Duodenal mucosa (tissue), 2 donors: Measurements from ENCODE around the gene CEP350.
"Not testable (repeated sequence)": the region's sequence is repeated elsewhere in the genome, so short reads cannot be mapped to it uniquely, and the experiment has no call there.

Experiments
- H3K27ac ChIP-seq: one replicate; pipeline ENCODE4 v1.7.0; 2013; ENCODE audit warnings: low read depth, low read length
- H3K27me3 ChIP-seq, 2 donors: one replicate each; pipeline ENCODE4 v1.7.0; 2013; ENCODE audit warnings: low read length in 2 of 2, control low read depth in 1 of 2; ENCODE audit not compliant: insufficient read depth in 2 of 2, control insufficient read depth in 1 of 2
- H3K36me3 ChIP-seq, 2 donors: one replicate each; pipeline ENCODE4 v1.7.0; 2013; ENCODE audit warnings: low read length in 2 of 2, control low read depth in 1 of 2; ENCODE audit not compliant: insufficient read depth in 2 of 2, control insufficient read depth in 1 of 2
- H3K4me1 ChIP-seq, 2 donors: one replicate each; pipeline ENCODE4 v1.7.0; 2013; ENCODE audit warnings: low read length in 2 of 2, control low read depth in 1 of 2; ENCODE audit not compliant: insufficient read depth in 2 of 2, control insufficient read depth in 1 of 2
- H3K4me3 ChIP-seq, 2 donors: one replicate each; pipeline ENCODE4 v1.7.0; 2013; ENCODE audit warnings: low read length in 2 of 2, low read depth in 1 of 2
- H3K9ac ChIP-seq, 2 donors: one replicate each; pipeline ENCODE4 v1.7.0; 2013; ENCODE audit warnings: low read length in 2 of 2, low read depth in 1 of 2
- H3K9me3 ChIP-seq, 2 donors: one replicate each; pipeline ENCODE4 v1.7.0; 2013; ENCODE audit warnings: low read length in 2 of 2, control low read depth in 1 of 2; ENCODE audit not compliant: control insufficient read depth in 1 of 2

Gene CEP350

GRCh38 chr1:179984101-179984500 is 29.5 kb downstream of the CEP350 start:
- H3K27ac ChIP-seq = no peak overlapping the region
- H3K4me1 ChIP-seq = no peaks in the 10 kb centered on the region
- no peaks in the 10 kb centered on the region for H3K9me3 ChIP-seq
- H3K9ac ChIP-seq = no peak overlapping the region
- H3K36me3 ChIP-seq = peaks cover 0 to 4% of the 10 kb centered on the region in 2 donors
- no peak overlapping the region for H3K4me3 ChIP-seq
- H3K27me3 ChIP-seq = no peaks in the 10 kb centered on the region

DNA sequence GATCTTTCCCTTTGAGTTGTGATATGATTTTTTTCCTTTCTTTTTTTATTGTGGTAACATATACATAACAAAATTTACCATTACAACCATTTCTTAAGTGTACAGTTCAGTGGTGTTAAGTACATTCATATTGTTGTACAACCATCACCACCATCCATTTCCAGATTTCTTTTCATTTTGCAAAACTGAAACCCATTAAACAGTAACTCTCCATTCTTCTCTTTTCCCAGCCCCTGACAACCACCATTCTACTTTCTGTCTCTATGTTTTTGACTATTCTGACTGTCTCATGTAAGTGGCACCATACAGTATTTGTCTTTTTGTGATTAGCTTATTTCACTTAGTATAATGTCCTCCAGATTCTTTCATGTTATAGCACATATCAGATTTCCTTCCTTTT is 30.3 kb downstream of the CEP350 start:
- no peaks in the 10 kb centered on the region for H3K4me1 ChIP-seq

GRCh38 chr1:179990847-179991246 is 36.2 kb downstream of the CEP350 start:
- no peak overlapping the region for H3K27ac ChIP-seq
- peaks cover 11 to 16% of the 10 kb centered on the region in 2 donors for H3K36me3 ChIP-seq
- no peaks in the 10 kb centered on the region for H3K9me3 ChIP-seq

More for the DNA sequence above, 30.3 kb downstream of the CEP350 start:
- H3K27me3 ChIP-seq = no peaks in the 10 kb centered on the region
- H3K9me3 ChIP-seq = no peaks in the 10 kb centered on the region
- no peak overlapping the region for H3K4me3 ChIP-seq
- no peak overlapping the region for H3K9ac ChIP-seq
- H3K36me3 ChIP-seq = peaks cover 0 to 4% of the 10 kb centered on the region in 2 donors
- no peak overlapping the region for H3K27ac ChIP-seq

GRCh38 chr1:179995576-179995975 is 41.0 kb downstream of the CEP350 start:
- Histone ChIP-seq H3K36me3 (peaks cover 17 to 26% of the 10 kb centered on the region in 2 donors), H3K9ac (no peak overlapping the region), H3K27me3 (no peaks in the 10 kb centered on the region), H3K4me3 (no peak overlapping the region), H3K4me1 (no peaks in the 10 kb centered on the region), H3K27ac (no peak overlapping the region), H3K9me3 (no peaks in the 10 kb centered on the region)

More at GRCh38 chr1:179990847-179991246, 36.2 kb downstream of the CEP350 start:
- Histone ChIP-seq H3K27me3 (no peaks in the 10 kb centered on the region), H3K4me1 (no peaks in the 10 kb centered on the region), H3K9ac (no peak overlapping the region), H3K4me3 (no peak overlapping the region)

GRCh38 chr1:179996099-179996498 is 41.5 kb downstream of the CEP350 start:
- H3K9me3 ChIP-seq = no peaks in the 10 kb centered on the region

GRCh38 chr1:180000575-180000974 is 46.0 kb downstream of the CEP350 start:
- H3K9me3 ChIP-seq = no peaks in the 10 kb centered on the region
- no peaks in the 10 kb centered on the region for H3K4me1 ChIP-seq
- no peak overlapping the region for H3K9ac ChIP-seq
- H3K36me3 ChIP-seq = peaks cover 6 to 15% of the 10 kb centered on the region in 2 donors
- H3K4me3 ChIP-seq = no peak overlapping the region
- no peaks in the 10 kb centered on the region for H3K27me3 ChIP-seq
- no peak overlapping the region for H3K27ac ChIP-seq

More at GRCh38 chr1:179996099-179996498, 41.5 kb downstream of the CEP350 start:
- H3K4me3 ChIP-seq = no peak overlapping the region
- no peak overlapping the region for H3K27ac ChIP-seq
- no peaks in the 10 kb centered on the region for H3K27me3 ChIP-seq
- peaks cover 17 to 24% of the 10 kb centered on the region in 2 donors for H3K36me3 ChIP-seq
- H3K9ac ChIP-seq = no peak overlapping the region
- no peaks in the 10 kb centered on the region for H3K4me1 ChIP-seq

DNA sequence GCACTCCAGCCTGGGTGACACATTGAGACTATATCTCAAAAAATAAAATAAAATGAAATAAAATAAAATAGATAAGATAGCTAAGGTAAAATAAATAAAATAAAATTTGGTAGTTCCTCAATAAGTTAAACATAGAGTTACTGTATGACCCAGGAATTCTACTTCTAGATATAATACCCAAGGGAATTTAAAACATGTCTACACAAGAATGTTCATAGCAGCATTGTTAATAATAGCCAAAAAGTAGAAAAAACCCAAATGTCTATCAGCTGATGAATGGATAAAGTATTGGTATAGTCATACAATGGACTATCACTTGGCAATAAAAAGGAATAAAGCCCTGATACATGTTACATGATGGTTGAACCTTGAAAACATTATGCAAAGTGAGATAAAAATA is 47.8 kb downstream of the CEP350 start:
- H3K9ac ChIP-seq = no peak overlapping the region
- peaks cover 4 to 13% of the 10 kb centered on the region in 2 donors for H3K36me3 ChIP-seq
- H3K4me3 ChIP-seq = no peak overlapping the region
- no peak overlapping the region for H3K27ac ChIP-seq
- H3K9me3 ChIP-seq = no peaks in the 10 kb centered on the region
- H3K27me3 ChIP-seq = no peaks in the 10 kb centered on the region
- H3K4me1 ChIP-seq = no peaks in the 10 kb centered on the region

GRCh38 chr1:180003026-180003695 is 48.6 kb downstream of the CEP350 start:
- Histone ChIP-seq H3K4me1 (no peaks in the 10 kb centered on the region), H3K27me3 (no peaks in the 10 kb centered on the region), H3K9ac (no peak overlapping the region), H3K9me3 (no peaks in the 10 kb centered on the region), H3K4me3 (no peak overlapping the region), H3K27ac (no peak overlapping the region), H3K36me3 (peaks cover 7 to 11% of the 10 kb centered on the region in 2 donors)

DNA sequence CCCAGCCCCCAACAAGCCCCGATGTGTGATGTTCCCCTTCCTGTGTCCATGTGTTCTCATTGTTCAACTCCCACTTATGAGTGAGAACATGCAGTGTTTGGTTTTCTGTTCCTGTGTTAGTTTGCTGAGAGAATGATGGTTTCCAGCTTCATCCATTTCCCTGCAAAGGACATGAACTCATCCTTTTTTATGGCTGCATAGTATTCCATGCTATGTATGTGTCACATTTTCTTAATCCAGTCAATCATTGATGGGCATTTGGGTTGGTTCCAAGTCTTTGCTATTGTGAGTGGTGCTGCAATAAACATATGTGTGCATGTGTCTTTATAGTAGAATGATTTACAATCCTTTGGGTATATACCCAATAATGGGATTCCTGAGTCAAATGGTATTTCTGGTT is 52.2 kb downstream of the CEP350 start:
- H3K9ac ChIP-seq, H3K27ac ChIP-seq, H3K27me3 ChIP-seq, H3K9me3 ChIP-seq, H3K4me3 ChIP-seq, H3K4me1 ChIP-seq: not testable (repeated sequence)
- H3K36me3 ChIP-seq = peaks cover 7 to 11% of the 10 kb centered on the region in 2 donors

DNA sequence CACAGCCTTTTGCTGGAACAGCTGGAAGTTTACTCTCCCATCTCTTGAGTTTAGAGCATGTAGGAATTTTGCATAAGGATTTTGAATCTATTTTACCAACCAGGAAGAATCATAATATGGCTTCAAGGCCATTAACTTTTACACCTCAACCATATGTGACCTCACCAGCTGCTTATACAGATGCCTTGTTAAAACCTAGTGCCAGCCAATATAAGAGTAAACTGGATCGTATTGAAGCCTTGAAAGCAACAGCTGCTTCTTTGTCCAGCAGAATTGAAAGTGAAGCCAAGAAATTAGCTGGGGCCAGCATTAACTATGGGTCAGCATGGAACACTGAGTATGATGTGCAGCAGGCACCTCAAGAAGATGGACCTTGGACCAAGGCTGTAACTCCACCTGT is 65.4 kb downstream of the CEP350 start:
- H3K9ac ChIP-seq = no peak overlapping the region
- H3K4me3 ChIP-seq = no peak overlapping the region
- H3K27me3 ChIP-seq = no peaks in the 10 kb centered on the region
- H3K27ac ChIP-seq = no peak overlapping the region
- no peaks in the 10 kb centered on the region for H3K4me1 ChIP-seq
- H3K9me3 ChIP-seq = no peaks in the 10 kb centered on the region
- H3K36me3 ChIP-seq = peaks cover 29 to 63% of the 10 kb centered on the region in 2 donors
